SK-N-SH treated with all-trans-retinoic acid at 6 μM for 48 hours (cell line): ENCODE measurements around the gene DMD.

ENCODE experiments used
- ATAC-seq: fragments of 200-7000 bp; cut with Tn5 transposase; 3 replicates; pipeline ENCODE4 v1.9.1; 2020; ENCODE audit warnings: mild to moderate bottlenecking, moderate library complexity
- ARNTL ChIP-seq: fragments of 450-650 bp; formaldehyde crosslinking; IDR thresholded peaks from 2 replicates; pipeline ENCODE4 v1.5.0; 2020; ENCODE audit warnings: low read depth, mild to moderate bottlenecking, moderate library complexity, borderline replicate concordance
- BACH2 ChIP-seq: fragments of 250-450 bp; sonication (Bioruptor Pico); IDR thresholded peaks from 2 replicates; pipeline ENCODE4 v1.9.0; 2021; ENCODE audit warnings: mild to moderate bottlenecking, borderline replicate concordance
- CREB5 ChIP-seq: fragments of 250-450 bp; sonication (Bioruptor Pico); IDR thresholded peaks from 2 replicates; pipeline ENCODE4 v1.5.1; 2020; ENCODE audit warnings: low read depth, mild to moderate bottlenecking, moderate library complexity
- CSDC2 ChIP-seq: fragments of 250-450 bp; sonication (Bioruptor Pico); IDR thresholded peaks from 2 replicates; pipeline ENCODE4 v1.5.0; 2020; ENCODE audit warnings: mild to moderate bottlenecking, moderate library complexity
- ESRRG ChIP-seq: fragments of 250-450 bp; sonication (Bioruptor Pico); IDR thresholded peaks from 2 replicates; pipeline ENCODE4 v1.6.1; 2021; ENCODE audit warnings: mild to moderate bottlenecking
- GLIS3 ChIP-seq: fragments of 250-450 bp; sonication (Bioruptor Pico); IDR thresholded peaks from 2 replicates; pipeline ENCODE4 v1.5.0; 2020; ENCODE audit warnings: mild to moderate bottlenecking, moderate library complexity
- ISL1 ChIP-seq: fragments of 250-450 bp; sonication (Bioruptor Pico); IDR thresholded peaks from 2 replicates; pipeline ENCODE4 v2.1.2; 2022; ENCODE audit warnings: mild to moderate bottlenecking, moderate library complexity
- OSR1 ChIP-seq: fragments of 250-450 bp; sonication (Bioruptor Pico); IDR thresholded peaks from 2 replicates; pipeline ENCODE4 v1.8.0; 2022; ENCODE audit warnings: moderate library complexity, mild to moderate bottlenecking, inconsistent platforms
- PATZ1 ChIP-seq: fragments of 250-450 bp; sonication (Bioruptor Pico); IDR thresholded peaks from 2 replicates; pipeline ENCODE4 v1.8.0; 2020; ENCODE audit warnings: mild to moderate bottlenecking, moderate library complexity, borderline replicate concordance
- POU6F1 ChIP-seq: fragments of 250-450 bp; sonication (Bioruptor Pico); IDR thresholded peaks from 2 replicates; pipeline ENCODE4 v1.8.0; 2021; ENCODE audit warnings: low read depth, mild to moderate bottlenecking, moderate library complexity, borderline replicate concordance
- PPARA ChIP-seq: fragments of 250-450 bp; sonication (Bioruptor Pico); IDR thresholded peaks from 2 replicates; pipeline ENCODE4 v1.5.0; 2020; ENCODE audit warnings: mild to moderate bottlenecking, borderline replicate concordance
- RARB ChIP-seq: fragments of 250-450 bp; sonication (Bioruptor Pico); IDR thresholded peaks from 2 replicates; pipeline ENCODE4 v1.8.0; 2021; ENCODE audit warnings: mild to moderate bottlenecking, moderate library complexity
- SNAI2 ChIP-seq: fragments of 250-450 bp; sonication (Bioruptor Pico); IDR thresholded peaks from 2 replicates; pipeline ENCODE4 v1.5.0; 2020; ENCODE audit warnings: mild to moderate bottlenecking, moderate library complexity
- TCF4 ChIP-seq: fragments of 250-450 bp; sonication (Bioruptor Pico); IDR thresholded peaks from 2 replicates; pipeline ENCODE4 v1.8.0; 2021; ENCODE audit warnings: mild to moderate bottlenecking, moderate library complexity, borderline replicate concordance
- TOX ChIP-seq: fragments of 250-450 bp; sonication (Bioruptor Pico); IDR thresholded peaks from 2 replicates; pipeline ENCODE4 v1.8.0; 2021; ENCODE audit warnings: mild to moderate bottlenecking, moderate library complexity, borderline replicate concordance
- ZC3H10 ChIP-seq: fragments of 250-450 bp; sonication (Bioruptor Pico); IDR thresholded peaks from 2 replicates; pipeline ENCODE4 v1.5.1; 2021; ENCODE audit warnings: mild to moderate bottlenecking, moderate library complexity
- ZFP3 ChIP-seq: fragments of 250-450 bp; sonication (Bioruptor Pico); IDR thresholded peaks from 2 replicates; pipeline ENCODE4 v1.5.0; 2020; ENCODE audit warnings: mild to moderate bottlenecking, moderate library complexity
- ZFP30 ChIP-seq: fragments of 450-650 bp; formaldehyde crosslinking; IDR thresholded peaks from 2 replicates; pipeline ENCODE4 v1.5.0; 2022; ENCODE audit warnings: mild to moderate bottlenecking, moderate library complexity
- ZNF565 ChIP-seq: fragments of 450-650 bp; formaldehyde crosslinking; conservative IDR thresholded peaks from 2 replicates; pipeline ENCODE4 v1.5.0; 2020; ENCODE audit warnings: low read depth, mild to moderate bottlenecking, moderate library complexity
- ZNF70 ChIP-seq: fragments of 450-650 bp; formaldehyde crosslinking; IDR thresholded peaks from 2 replicates; pipeline ENCODE4 v1.5.0; 2020; ENCODE audit warnings: mild to moderate bottlenecking, moderate library complexity
- ZNF8 ChIP-seq: fragments of 450-650 bp; formaldehyde crosslinking; IDR thresholded peaks from 2 replicates; pipeline ENCODE4 v1.5.0; 2020; ENCODE audit warnings: mild to moderate bottlenecking, moderate library complexity

The DMD gene

GRCh38 chrX:32893751-32894150, 317.6 kb downstream of the DMD start:
- ATAC-seq = no peak
- TF ChIP-seq ZFP30 (CRISPR knock-in tag) (no peak), ZNF565 (CRISPR knock-in tag) (no peak), BACH2 (no peak), ZFP3 (CRISPR knock-in tag) (no peak), ARNTL (CRISPR knock-in tag) (no peak), CSDC2 (no peak), POU6F1 (CRISPR knock-in tag) (no peak), ZNF70 (CRISPR knock-in tag) (no peak), TCF4 (no peak)
- TF ChIP-seq, all 23 proteins: peak for 0

- no peak for ATAC-seq
- TF ChIP-seq SNAI2 (CRISPR knock-in tag) = no peak
- no peak for TF ChIP-seq ESRRG
- TF ChIP-seq BACH2 = no peak
- no peak for TF ChIP-seq ZC3H10 (CRISPR knock-in tag)
- TF ChIP-seq ZFP3 (CRISPR knock-in tag) = no peak
- TF ChIP-seq OSR1 (CRISPR knock-in tag) = no peak
- TF ChIP-seq CREB5 (CRISPR knock-in tag) = no peak
- TF ChIP-seq TOX (CRISPR knock-in tag) = no peak
- TF ChIP-seq ISL1 = no peak
- TF ChIP-seq PATZ1 (CRISPR knock-in tag) = no peak
Measured at GRCh38 chrX:32877592-32877991, 333.8 kb downstream of the DMD start.

- no peak for TF ChIP-seq ZFP30 (CRISPR knock-in tag)
- no peak for TF ChIP-seq PATZ1 (CRISPR knock-in tag)
- no peak for TF ChIP-seq TOX (CRISPR knock-in tag)
- no peak for TF ChIP-seq ZFP3 (CRISPR knock-in tag)
- no peak for TF ChIP-seq SNAI2 (CRISPR knock-in tag)
- no peak for TF ChIP-seq ARNTL (CRISPR knock-in tag)
- no peak for TF ChIP-seq RARB (CRISPR knock-in tag)
- no peak for TF ChIP-seq GLIS3 (CRISPR knock-in tag)
- no peak for TF ChIP-seq POU6F1 (CRISPR knock-in tag)
- no peak for ATAC-seq
Measured at GRCh38 chrX:32874839-32875238, 336.5 kb downstream of the DMD start.

- no peak for ATAC-seq
- TF ChIP-seq BACH2 (no peak), RARB (CRISPR knock-in tag) (no peak), ZC3H10 (CRISPR knock-in tag) (no peak), ESRRG (no peak), ISL1 (no peak), GLIS3 (CRISPR knock-in tag) (no peak), ZNF565 (CRISPR knock-in tag) (no peak), ZNF8 (CRISPR knock-in tag) (no peak), PATZ1 (CRISPR knock-in tag) (no peak), POU6F1 (CRISPR knock-in tag) (no peak), TOX (CRISPR knock-in tag) (no peak), ZNF70 (CRISPR knock-in tag) (no peak), OSR1 (CRISPR knock-in tag) (no peak), CSDC2 (no peak), PPARA (CRISPR knock-in tag) (no peak), ZFP3 (CRISPR knock-in tag) (no peak), SNAI2 (CRISPR knock-in tag) (no peak)
Measured at GRCh38 chrX:32873786-32874185, 337.6 kb downstream of the DMD start.
